ENCODE data around the gene GLIS1. TPM values are rescaled to one million over a fixed set of nuclear protein-coding genes. Genes with fewer than 3 reads are reported as not detected.
A peak's percentile ranks its signal among the peaks of the same experiment; 100 is the strongest.

The GLIS1 gene
- total RNA-seq, 1 donor from 2014 or later = 0.08 TPM

DNA sequence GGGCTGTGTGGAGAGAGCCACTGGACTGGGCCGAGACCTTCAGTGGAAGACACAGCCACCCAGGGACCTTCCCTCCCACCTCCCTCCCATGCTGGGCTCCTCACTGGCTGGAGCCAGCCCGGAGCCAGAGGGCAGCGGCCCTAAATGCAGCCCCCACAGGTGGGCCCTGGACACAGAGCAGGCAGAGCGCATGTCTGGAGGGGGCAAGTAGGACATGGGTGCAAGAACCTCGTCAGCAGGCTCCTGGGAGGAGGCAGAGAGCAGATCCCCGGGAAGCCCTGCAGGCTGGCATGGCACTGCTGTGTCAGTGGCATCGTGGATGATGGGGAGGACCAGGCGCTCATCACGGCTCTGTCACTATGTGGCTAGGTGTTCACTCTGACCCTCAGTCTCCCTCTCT, 234.1 kb downstream of the GLIS1 start:
- peak; percentile 24 for DNase-seq
- intact Hi-C loops (cut with DNase I) = no loop called here
- ATAC-seq (ENCODE audit: poor library complexity) = no peak

DNA sequence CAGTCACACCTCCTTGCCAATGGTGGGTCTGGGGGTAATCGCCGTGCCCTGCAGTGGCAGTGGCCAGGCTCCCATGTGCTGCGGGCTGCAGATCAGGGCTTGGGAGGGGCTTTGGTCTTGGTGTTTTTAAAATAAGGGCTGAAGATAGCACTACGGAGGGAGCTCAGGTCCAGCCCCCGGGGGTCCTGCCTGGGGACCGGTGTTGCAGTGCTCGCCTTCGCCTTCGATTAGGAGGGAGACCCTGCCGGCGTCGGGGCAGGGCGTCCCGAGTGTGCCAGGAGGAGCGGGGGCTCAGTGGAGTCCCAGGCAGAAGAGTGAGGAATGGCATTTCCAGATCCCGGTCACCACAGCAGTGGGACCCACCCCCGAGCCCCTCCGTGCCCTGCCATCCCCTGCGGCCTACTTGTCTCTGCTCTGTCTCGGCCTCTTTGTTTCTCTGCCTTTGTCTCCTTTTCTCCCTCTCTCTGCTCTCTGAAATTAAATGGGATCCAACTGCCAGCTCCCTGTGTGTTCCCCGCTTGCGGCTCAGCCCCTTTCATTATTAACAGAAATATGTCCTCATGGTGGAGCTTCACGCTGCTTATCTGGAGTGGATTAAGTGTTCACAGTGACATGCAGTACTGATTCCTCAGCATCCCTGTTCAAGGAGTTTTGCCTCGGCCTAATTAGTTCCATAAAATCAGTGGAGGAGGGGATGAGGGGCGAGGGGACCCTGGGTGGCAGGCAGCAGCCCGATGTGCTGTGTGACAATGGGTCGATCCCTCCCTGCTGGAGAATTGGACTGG, 235.3 kb downstream of the GLIS1 start:
- intact Hi-C loops (cut with DNase I) = no loop called here
- ATAC-seq (ENCODE audit: poor library complexity) = no peak
- DNase-seq = no peak

DNA sequence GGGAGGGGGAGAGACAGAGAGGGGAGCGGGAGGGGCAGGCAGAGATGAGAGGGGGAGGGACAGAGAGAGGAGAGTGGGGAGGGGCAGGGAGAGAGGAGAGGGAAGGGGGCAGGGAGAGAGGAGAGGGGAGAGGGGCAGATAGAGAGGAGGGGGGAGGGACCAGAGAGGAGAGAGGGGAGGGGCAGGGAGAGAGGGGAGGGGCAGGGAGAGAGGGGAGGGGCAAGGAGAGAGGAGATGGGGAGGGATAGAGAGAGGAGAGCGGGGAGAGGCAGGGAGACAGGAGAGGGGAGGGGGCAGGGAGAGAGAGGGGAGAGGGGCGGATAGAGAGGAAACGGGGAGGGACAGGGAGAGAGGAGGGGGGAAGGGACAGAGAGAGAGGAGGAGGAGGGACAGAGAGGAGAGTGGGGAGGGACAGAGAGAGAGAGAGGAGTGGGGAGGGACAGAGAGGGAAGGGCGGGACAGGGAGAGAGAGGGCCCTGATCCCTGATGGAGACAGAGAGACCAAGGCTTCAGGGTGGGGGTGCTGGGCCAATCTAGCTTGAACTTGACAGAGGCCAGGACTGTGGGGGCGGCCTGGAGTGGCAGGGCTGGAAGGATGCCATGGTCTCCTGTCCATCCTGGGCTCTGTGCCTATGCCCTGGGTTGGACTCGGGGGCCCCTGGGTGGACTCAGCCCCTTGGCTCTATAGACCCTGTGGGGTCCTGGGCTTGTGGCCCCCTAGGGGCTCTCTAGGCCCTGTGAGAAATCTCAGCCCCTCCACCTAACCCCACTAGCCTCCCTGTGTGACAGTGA, 236.1 kb downstream of the GLIS1 start:
- intact Hi-C loops (cut with DNase I) = no loop called here
- DNase-seq (no peak), ATAC-seq (ENCODE audit: poor library complexity) (no peak)

DNA sequence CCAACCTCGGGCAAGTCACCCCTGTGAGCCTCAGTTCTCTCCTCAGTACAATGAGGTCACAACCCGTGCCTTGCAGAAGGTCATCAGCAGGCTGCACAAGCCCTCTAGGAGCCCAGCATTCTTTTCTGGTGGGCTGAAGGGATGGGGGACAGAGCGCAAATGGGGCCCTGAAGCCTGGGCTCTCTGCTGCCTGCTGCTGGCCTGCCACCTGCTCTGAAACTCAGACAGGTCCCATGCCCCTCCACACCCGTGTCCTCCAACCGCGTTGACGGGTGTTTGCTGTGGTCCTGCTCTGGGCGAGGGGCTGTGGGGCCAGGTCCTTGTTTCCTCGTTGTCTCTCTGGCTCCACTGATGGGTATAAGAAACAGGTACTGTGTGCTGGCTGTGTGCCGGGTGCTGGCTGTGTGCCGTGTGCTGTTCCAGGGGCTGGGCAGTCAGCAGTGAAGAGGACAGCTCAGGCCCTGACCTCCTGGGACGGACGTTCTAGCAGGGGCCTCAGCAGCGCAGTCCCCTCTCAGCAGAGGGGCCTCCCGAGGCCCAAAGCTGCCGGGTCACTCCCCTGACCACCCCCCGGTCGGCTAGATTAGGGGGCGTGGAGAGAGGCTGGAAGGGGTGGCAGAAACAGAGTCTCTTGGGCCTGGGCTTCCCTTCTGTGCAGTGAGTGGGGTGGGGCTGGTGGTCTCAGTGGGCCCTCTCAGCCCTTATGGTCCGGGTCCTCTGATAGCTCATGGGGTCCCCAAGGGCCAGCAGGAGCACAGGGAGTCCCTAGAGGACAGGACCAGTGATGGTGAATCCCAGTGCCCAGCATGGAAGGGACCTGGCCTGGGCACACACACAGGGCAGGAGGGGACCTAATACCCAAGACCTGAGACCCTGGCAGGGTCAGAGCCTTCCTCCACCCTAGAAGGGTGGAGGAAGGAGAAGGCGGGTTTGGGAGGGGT, 237.6 kb downstream of the GLIS1 start:
- DNase-seq (no peak), ATAC-seq (ENCODE audit: poor library complexity) (no peak)
- intact Hi-C loops (cut with DNase I) = no loop called here

- DNase-seq = no peak
- ATAC-seq (ENCODE audit: poor library complexity) = no peak
- intact Hi-C loops (cut with DNase I) = no loop called here
These were observed 238.5 kb downstream of the GLIS1 start for GRCh38 chr1:53500204-53501064.

DNA sequence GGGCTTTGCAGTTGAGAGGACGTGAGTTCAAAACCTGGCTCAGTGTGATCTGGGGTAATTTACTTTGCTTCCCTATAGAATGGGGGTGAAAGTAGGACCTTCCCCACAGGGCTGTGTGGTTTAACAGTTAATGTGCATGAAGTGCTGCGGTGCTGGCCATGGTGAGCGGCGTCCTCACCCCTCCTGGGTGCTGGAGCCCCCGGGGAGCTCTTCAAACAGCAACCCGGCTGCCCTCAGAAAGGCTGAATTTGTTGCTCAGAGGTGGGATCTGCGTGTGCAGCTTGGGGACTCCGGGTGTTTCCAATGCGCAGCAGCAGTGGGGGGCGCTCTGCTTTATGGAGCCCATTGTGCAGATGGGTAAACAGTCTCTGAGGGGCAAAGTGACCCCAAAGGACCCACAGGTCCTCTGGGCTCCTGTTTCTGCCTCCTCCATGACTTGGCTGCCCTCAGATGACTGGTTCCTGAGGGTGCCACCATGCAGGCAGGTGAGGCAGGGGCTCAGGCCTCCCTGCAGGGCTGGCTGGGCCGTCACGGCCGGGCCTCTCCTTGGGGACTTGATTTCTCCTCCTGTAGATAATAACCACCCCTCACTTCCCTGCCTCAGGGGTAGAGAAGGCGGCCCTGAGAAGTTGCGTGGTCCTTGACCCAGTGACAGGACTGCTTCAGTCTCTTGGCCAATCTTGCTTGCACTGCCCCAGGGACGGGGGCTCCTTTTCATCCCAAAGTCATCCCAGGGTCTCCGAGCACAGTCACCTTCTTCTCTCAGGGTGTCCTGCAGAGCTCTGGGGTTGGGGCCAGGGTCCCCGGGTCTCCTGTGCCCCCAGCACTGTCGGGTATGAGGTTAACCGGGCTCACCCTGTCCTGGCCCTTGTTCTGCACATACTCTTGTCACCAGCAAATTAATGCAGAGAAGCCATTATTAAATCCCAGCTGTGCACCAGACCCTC, 239.4 kb downstream of the GLIS1 start:
- ATAC-seq (ENCODE audit: poor library complexity) (no peak), DNase-seq (no peak)
- intact Hi-C loops (cut with DNase I) = no loop called here

DNA sequence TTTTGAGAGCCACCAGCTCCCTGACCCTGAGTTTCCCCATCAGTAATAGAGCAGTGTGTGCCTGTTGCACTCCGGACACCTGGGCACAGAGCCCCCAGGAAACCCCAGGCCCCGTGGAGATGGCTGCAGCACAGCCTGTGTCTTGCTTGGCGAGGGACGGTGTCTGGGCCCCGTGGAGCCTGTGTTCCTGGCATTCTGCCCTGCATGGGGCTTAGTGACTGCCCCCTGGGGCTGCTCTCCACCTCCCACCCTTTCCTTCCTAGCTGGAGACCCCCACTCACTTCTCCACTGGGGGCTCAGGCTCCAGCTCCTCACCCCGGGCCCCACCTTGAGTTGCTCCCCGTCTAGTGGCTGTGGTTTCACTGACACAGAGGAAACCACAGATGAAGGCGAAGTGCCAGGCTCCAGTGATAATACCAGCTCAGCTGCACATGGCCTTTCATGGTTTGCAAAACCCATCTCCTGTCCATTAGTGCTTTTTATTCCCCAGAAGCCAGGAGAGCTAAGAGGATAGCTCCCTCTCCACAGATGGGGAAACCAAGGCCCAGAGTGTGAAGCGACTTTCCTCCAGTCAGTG, 240.3 kb downstream of the GLIS1 start:
- intact Hi-C loops (cut with DNase I) = no loop called here
- ATAC-seq (ENCODE audit: poor library complexity) (no peak), DNase-seq (no peak)

DNA sequence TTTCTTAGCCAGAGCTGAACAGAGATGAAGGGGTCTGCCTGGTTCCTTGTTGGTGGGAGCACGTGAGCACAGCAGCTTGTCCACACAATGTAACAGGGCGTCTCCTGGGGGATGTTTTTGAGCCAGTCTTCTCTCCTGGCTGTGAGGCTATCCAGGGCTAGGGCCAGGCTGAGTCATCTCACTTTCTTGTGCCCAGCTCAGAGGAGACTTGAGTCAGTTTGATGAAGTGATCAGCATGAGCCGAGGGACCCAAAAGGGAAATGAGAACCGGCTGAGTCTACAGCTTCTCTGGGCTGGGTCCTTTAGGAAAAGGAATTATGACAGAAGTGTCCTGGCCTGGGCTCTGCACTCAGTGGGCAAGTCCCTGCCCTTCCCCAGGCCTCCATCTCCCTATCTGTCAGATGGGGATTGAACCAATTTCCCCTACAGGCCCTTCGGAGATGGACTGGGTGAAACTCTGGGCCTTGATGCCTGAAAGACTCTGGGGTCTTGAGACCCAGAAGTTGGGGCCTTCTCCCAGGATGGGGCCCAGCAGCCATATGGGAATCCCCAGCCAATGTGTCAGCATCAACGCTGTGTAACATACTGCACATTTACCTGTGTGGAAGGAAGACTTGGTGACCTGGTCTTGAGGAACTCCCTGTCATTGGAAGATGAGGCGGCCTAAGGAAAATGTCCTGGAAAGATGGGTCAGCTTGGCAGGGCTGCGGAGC, 243.2 kb downstream of the GLIS1 start:
- intact Hi-C loops (cut with DNase I) = no loop called here
- DNase-seq = no peak
- ATAC-seq (ENCODE audit: poor library complexity) = no peak

DNA sequence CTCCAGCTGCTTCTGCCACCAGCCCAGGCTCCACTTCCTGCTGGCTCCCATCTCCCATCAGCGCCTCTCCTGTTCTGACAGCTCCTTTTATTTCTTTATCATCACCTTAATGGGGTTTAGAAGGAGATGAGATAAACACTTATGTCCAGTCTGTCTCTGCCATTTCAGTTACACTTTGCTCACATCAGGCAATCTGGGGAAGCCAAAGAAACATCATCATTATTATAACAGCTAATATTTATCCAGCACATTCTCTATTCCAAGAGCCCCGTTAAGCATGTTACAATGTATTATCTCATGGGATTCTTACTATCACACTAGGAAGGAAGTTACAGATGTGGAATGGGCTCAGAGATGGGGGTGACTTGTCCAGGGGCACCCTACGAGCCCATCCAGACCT, 248.6 kb downstream of the GLIS1 start:
- intact Hi-C loops (cut with DNase I) = no loop called here
- ATAC-seq (ENCODE audit: poor library complexity) = no peak
- no peak for DNase-seq

DNA sequence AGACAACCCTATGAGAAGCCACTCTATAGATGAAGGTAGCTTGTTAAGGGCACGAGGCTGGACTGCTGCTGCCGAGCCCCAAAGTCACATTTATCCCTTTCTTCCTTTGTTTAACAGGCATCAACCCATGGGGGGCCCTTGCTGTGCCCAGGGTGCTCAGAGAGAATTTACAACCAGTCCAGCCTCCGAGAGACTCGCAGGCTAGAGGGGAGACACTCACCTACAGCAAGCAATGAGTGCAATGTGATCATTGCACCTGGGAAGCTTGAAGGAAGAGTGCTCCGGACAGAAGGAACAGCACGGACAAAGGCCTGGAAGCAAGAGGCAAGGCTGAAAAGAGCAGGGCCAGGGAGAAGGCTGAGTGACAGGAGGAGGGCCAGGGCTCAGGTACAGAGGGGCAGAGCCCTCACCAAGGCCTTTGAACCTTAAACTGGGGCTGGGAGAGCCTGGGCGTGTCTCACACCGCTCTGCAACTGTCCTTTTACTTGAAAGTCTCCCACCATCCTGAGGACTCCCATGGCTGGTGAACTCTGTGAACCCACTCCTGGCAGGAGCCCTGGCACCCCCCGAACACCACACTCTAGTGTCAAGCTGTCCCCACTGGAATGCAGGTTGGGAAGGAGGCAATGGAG, 252.5 kb downstream of the GLIS1 start:
- DNase-seq (no peak), ATAC-seq (ENCODE audit: poor library complexity) (no peak)

DNA sequence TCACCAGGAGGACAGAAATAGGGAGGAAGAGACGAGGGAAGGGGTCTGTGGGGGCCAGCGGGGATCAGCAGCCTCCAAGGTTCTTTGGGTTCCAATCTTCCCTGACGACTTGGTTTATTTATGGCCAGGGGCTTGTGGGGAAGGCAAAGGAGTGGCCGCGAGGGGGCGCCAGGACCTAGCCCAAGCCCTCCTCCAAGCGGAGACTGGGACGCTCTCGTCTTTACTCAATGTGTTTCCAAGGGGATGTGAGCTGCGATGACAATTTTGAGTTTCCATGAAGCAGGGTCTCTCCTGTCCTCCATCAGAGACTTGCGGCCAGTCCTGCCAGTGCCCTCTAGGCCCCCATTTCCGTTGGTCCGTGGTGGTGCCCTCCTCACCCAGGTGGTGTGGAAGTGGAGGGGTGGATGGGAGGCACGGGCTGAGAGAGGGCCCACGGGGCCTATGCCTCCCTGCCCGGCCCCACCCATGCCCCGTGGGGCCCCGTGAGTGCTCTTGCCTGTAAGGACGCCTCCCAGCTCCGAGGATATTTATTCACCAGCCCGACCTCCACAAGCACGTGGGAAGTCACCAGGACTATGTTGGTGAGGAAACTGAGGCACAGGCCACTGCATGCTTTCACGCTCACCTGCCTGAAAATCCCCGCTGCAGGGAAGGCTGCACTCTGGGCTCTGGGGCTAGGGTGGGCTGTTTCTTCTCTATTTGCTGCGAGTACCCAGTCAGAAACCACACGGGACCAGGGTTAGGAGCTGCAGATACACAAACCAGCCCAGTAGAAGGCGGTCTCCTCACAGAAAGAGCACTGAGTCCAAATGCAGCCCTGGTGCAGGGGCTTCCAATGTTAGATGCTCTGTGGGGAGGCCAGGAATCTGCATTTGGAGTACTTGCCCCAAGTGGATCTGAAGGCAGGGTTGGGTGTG, 253.2 kb downstream of the GLIS1 start:
- peak; percentile 94 for ATAC-seq (ENCODE audit: poor library complexity)

More for the DNA sequence above, 252.5 kb downstream of the GLIS1 start:
- intact Hi-C loops (cut with DNase I) = loop anchor here (5.0 kb wide), 1 partner anchor 266 kb away; no protein-coding TSS in a partner anchor

DNA sequence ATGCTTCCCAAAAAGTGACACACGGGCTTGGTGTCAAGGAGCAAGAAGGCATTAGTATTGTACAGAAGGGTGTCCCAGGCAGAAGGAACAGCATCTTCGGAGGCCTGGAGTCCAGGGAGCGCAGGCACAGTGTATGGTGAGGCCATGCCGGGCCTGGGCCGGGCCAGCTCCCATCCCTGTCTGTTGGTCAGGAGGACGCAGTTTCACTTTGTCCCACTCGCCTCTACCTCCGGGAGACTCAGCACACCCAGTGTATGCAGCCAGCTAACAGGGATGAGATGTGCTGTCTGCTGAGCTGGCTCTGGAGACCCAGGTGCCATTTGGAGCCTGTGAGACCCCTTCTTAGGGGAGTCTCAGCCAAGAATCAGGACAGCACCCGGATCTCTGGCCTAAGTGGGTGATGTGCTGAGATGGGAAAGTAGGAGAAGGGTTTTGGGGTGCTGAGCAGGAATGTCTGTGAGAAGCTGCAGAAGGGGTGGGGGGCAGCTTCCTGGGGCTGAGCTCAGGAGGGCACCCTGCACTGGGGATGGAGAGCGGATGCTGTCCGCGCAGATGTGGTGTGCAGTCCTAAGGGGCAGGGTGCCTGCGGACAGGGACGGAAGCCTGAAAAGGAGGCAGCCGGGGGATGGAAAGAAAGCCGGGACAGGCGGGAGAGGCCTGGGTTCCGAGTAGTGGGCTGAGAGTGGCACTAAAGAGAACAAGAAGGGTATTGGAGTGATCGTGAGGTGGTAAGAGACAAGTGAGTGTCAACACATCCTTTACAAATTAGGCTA, 254.1 kb downstream of the GLIS1 start:
- intact Hi-C loops (cut with DNase I) = loop anchor here (2.0 to 5.0 kb wide), 2 partner anchors 196 to 267 kb away; no protein-coding TSS in a partner anchor
- ATAC-seq (ENCODE audit: poor library complexity) (no peak), DNase-seq (no peak)

More for the DNA sequence above, 253.2 kb downstream of the GLIS1 start:
- intact Hi-C loops (cut with DNase I) = loop anchor here (2.0 to 5.0 kb wide), 2 partner anchors 195 to 267 kb away; no protein-coding TSS in a partner anchor
- peak; percentile 89 for DNase-seq

GRCh38 chr1:53483656-53484055, 255.3 kb downstream of the GLIS1 start:
- intact Hi-C loops (cut with DNase I) = loop anchor here (2.0 kb wide), 1 partner anchor 197 kb away; no protein-coding TSS in a partner anchor
- DNase-seq (no peak), ATAC-seq (ENCODE audit: poor library complexity) (no peak)

GRCh38 chr1:53483170-53483569, 255.8 kb downstream of the GLIS1 start:
- intact Hi-C loops (cut with DNase I) = no loop called here
- no peak for ATAC-seq (ENCODE audit: poor library complexity)

More at GRCh38 chr1:53483170-53483569, 255.8 kb downstream of the GLIS1 start:
- DNase-seq = no peak
